GM19372 (cell line): ENCODE results near the gene HMHB1.

Experiments used
- ATAC-seq: cut with Tn5 transposase; IDR thresholded peaks from one replicate; pipeline ENCODE4 v1.9.1; 2021; ENCODE audit warnings: mild to moderate bottlenecking, low read depth, moderate library complexity; ENCODE audit not compliant: unreplicated experiment

Gene HMHB1

GRCh38 chr5:143812085-143812705 is at the start of gene HMHB1:
HMHB1 (plus strand) TSS chr5:143812161.
- ATAC-seq, result no peak

GRCh38 chr5:143762636-143763220 is 49.2 kb upstream of the HMHB1 start:
- no peak for ATAC-seq

GRCh38 chr5:143767162-143767561 is 44.8 kb upstream of the HMHB1 start:
- no peak for ATAC-seq

GRCh38 chr5:143769026-143769786 is 42.8 kb upstream of the HMHB1 start:
- no peak for ATAC-seq

- no peak for ATAC-seq
Observed at GRCh38 chr5:143770450-143770849, 41.5 kb upstream of the HMHB1 start.

GRCh38 chr5:143771189-143771588 is 40.8 kb upstream of the HMHB1 start:
- ATAC-seq, result no peak

GRCh38 chr5:143771602-143772001 is 40.4 kb upstream of the HMHB1 start:
- no peak for ATAC-seq

- ATAC-seq, result no peak
Observed at GRCh38 chr5:143772621-143773020, 39.3 kb upstream of the HMHB1 start.

- ATAC-seq, result no peak
Observed at GRCh38 chr5:143775258-143775657, 36.7 kb upstream of the HMHB1 start.

- ATAC-seq, result no peak
Observed at GRCh38 chr5:143776951-143777350, 35.0 kb upstream of the HMHB1 start.

GRCh38 chr5:143779506-143779905 is 32.5 kb upstream of the HMHB1 start:
- ATAC-seq, result no peak

- ATAC-seq, result no peak
Observed at GRCh38 chr5:143781993-143782520, 29.9 kb upstream of the HMHB1 start.

GRCh38 chr5:143782588-143783386 is 29.2 kb upstream of the HMHB1 start:
- ATAC-seq, result no peak

- no peak for ATAC-seq
Observed at GRCh38 chr5:143788401-143788800, 23.6 kb upstream of the HMHB1 start.

GRCh38 chr5:143790457-143791112 is 21.4 kb upstream of the HMHB1 start:
- ATAC-seq, result no peak

GRCh38 chr5:143791848-143792731 is 19.9 kb upstream of the HMHB1 start:
- peak; percentile 67 for ATAC-seq

- no peak for ATAC-seq
Observed at GRCh38 chr5:143793249-143793648, 18.7 kb upstream of the HMHB1 start.

- ATAC-seq, result no peak
Observed at GRCh38 chr5:143796125-143796524, 15.8 kb upstream of the HMHB1 start.

GRCh38 chr5:143796753-143797152 is 15.2 kb upstream of the HMHB1 start:
- no peak for ATAC-seq
